ENCODE measurements around the gene SBK1.

- TF ChIP-seq CTCF (conservative IDR thresholded peaks at IDR 0.05) (no peak), EZH2 (IDR thresholded peaks at IDR 0.05; ENCODE audit: low read depth) (no peak)
These were observed 4.2 kb upstream of the SBK1 start for GRCh38 chr16:28288114-28288513.
